GM21825 (cell line): ENCODE data around the gene HTT.
"Not testable (repeated sequence)": the region's sequence is repeated elsewhere in the genome, so short reads cannot be mapped to it uniquely, and the experiment has no call there.

Experiments used
- ATAC-seq: cut with Tn5 transposase; IDR thresholded peaks from one replicate; pipeline ENCODE4 v1.9.1; 2021; ENCODE audit warnings: mild to moderate bottlenecking, moderate library complexity; ENCODE audit not compliant: unreplicated experiment

The HTT gene

GRCh38 chr4:3077796-3078195, 3.3 kb downstream of the HTT start:
- ATAC-seq, result peak; percentile 31

- ATAC-seq, result peak; percentile 28
Observed at GRCh38 chr4:3079694-3080123, 5.2 kb downstream of the HTT start.

- no peak for ATAC-seq
Observed at GRCh38 chr4:3082925-3083515, 8.5 kb downstream of the HTT start.

DNA sequence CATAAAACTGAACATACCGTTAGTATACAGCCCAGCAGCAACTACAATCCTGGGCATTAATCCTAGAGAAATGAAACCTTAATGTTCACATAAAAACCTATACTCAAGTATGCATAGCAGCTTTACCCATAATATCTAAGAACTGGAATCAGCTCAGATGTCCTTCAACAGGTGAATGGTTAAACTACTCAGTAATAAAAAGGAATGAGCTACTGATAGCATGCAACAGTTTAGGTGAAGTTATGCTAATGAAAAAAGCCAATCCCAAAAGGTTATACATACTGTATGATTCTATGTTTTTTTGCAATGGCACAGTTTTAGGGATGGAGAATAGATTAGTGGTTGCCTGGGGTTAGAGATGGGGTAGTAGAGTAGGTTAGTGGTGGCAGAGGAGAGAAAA, 9.3 kb downstream of the HTT start:
- ATAC-seq, result no peak

GRCh38 chr4:3085948-3086670, 11.6 kb downstream of the HTT start:
- no peak for ATAC-seq

DNA sequence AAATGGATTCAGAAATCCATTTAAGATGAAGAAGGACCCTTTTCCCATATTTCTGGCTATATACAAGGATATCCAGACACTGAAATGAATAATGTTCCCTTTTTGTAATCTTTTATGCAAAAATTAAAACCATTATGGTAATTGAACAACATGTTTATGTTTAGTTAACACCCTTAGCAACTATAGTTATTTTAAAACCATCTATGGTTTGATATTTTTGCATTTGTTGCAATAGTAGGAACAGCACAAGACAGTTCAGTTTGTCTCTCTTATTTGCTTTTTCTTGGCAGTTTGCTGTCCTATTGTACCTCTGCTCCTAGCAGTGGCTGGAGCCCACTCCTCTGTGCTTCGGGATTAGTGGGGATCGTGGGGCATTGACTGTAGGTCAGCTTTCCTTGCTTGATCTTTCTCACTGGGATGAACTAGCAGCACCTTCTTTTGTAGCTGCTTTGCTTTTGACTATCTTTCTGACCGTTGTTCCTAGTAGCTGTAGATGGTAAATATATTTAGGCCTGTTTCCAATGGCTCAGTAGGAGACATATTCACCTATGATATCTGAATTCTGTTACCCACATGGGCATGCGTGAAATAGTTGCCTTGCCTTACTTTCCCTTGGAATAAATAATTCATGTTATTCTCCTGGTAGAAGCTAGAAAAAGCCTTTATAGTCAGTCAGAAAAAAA, 12.8 kb downstream of the HTT start:
- ATAC-seq, result no peak

GRCh38 chr4:3091464-3091863, 17.0 kb downstream of the HTT start:
- no peak for ATAC-seq

DNA sequence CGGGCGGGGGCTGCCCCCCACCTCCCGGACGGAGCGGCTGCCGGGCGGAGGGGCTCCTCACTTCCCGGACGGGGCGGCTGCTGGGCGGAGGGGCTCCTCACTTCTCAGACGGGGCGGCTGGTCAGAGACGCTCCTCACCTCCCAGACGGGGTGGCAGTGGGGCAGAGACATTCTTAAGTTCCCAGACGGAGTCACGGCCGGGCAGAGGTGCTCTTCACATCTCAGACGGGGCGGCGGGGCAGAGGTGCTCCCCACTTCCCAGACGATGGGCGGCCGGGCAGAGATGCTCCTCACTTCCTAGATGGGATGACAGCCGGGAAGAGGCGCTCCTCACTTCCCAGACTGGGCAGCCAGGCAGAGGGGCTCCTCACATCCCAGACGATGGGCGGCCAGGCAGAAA, 20.2 kb downstream of the HTT start:
- ATAC-seq, result not testable (repeated sequence)

- no peak for ATAC-seq
Observed at GRCh38 chr4:3096202-3096601, 21.7 kb downstream of the HTT start.

GRCh38 chr4:3098346-3098745, 23.9 kb downstream of the HTT start:
- ATAC-seq, result no peak

DNA sequence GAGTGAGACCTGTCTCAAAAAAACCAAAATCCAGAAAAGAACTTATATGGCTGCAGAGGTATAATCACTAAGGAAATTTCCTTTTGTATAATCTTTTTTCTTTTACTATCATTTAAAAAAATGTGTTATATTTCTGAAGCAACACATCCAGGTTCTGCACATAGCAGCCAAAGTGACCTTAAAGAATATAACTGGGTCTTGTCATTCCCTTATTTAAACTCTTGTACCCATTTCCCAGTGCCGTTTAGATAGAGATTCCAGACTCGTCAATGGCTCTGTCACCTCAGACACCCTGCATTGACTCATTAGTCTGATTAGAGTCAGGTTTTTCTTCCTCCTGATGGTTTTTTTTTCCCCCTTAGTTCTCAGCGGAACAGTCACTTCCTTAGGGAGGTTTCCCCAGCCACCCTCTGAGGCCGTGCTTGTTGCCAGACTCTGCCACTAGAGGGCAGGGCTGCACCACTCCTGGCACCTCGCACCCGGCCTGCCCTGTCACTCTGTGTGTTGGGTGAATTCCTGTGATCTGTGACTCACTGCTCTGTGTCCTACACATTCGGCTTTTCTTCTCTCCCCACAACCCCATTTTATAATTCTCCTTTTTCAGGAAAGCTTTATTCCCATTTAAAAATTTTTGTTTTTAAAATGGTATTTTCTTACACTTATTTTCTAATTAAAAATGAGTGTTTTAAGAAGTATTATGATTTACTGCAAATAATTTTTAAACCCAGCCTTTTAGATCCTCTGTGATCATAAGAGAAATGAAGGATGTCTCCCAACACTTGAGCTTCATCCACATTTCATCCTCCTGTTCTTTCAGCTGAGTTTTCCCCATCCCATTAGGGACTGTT, 32.1 kb downstream of the HTT start:
- peak; percentile 93 for ATAC-seq

GRCh38 chr4:3107271-3107670, 32.8 kb downstream of the HTT start:
- no peak for ATAC-seq

GRCh38 chr4:3107691-3108121, 33.2 kb downstream of the HTT start:
- ATAC-seq, result no peak

DNA sequence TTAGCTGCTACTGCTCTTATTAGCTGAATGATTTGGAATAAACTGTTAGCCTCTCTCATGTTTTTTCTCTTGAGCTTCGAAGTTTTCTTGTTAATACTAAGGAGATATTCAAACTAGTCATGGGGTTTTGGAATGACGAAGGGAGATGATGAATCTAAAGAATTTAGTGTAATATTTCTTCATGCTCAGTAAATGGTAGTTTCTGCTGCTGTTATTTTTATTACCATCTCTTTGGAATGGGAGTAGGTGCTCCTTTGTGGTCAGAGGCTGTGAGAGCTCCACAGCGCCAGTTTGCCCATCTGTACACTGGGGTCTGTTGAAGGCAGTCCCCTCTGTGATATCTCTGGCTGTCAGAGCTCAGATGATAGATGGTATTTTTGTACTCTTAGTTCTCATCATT, 33.7 kb downstream of the HTT start:
- ATAC-seq, result no peak

GRCh38 chr4:3111461-3111860, 37.0 kb downstream of the HTT start:
- ATAC-seq, result no peak

DNA sequence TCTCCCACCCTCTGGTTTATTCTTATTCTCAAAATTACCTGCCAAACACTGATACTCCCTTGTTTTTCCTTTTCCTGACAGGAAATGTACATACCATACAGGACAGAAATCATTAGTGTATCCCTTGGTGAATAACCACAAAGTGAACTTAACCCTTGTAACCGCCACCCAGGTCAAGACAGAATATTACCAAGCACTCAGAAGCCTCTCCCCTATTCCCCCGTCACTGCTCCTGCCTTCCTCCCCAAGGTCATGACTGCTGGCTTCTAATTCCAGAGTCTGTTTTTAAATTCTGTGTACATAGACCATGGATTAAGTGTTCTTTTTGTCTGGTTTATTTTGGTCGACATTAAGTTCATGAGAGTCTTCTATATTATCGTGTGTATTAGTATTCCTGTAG, 37.7 kb downstream of the HTT start:
- ATAC-seq, result no peak

GRCh38 chr4:3112609-3113469, 38.4 kb downstream of the HTT start:
- ATAC-seq, result no peak

GRCh38 chr4:3114377-3114776, 39.9 kb downstream of the HTT start:
- no peak for ATAC-seq

DNA sequence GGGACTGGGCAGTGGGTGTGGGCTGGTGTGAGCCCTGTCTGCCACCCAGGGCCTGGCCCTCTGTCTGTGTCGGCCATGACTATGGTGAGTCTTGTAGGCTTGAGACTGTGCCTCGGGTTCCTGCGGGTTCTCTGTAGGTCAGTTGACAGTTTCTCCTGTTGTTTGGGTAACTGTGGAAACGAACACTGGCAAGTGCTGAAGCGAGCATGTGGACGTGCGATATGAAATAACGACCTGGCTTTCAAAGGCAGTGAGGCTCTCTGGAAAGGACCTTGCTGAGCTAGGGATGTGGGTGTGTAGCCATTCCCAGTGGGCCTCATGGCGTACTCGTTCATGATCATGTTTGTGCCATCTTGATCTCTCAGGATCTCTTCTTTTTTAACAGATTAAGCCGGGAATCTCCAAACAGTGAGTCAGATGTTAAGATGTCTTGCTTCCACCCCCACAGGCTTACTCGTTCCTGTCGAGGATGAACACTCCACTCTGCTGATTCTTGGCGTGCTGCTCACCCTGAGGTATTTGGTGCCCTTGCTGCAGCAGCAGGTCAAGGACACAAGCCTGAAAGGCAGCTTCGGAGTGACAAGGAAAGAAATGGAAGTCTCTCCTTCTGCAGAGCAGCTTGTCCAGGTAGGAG, 41.3 kb downstream of the HTT start:
- no peak for ATAC-seq

DNA sequence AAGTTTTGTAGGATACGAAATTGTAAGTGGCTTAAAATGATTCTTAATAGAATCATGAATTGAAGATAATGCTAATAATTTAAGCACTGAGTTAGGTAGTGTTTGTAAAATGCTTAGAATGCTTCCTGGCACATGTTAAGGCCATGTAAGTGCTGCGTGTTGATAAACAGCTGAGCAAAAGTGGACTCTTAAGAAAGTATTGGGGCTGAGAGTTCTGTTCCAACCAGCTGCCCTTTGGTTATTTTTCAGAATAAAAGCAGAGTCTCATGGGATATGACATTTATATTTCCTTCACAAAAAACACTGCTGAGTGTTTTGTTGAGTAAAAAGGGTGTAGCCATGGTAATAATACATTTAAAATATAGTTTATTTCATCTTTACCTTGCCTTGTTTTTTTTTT, 42.5 kb downstream of the HTT start:
- no peak for ATAC-seq
